Measurements from ENCODE around the gene COX6A2.

The COX6A2 gene

DNA sequence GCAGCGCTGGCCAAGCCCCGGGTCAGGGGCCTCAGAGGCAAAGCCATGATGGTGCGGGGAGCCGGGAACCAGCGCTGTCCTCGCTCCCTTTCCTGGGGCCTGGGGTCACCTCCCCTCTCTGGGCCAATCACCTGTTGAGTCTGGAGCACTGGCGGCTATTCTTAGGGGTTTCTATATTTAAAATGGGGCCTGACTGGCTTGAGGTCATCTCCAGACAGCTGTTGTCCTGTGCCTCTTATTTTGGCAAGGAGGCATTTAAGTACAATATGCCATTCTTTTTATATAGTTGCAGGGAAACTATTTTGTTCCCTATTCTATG lies at the start of gene COX6A2:
Gene COX6A2 (minus strand): TSS at position 82 of the 319 bp plus-strand sequence. CDS start 35 bp downstream, at position 47.
- DNase-seq, result no peak

DNA sequence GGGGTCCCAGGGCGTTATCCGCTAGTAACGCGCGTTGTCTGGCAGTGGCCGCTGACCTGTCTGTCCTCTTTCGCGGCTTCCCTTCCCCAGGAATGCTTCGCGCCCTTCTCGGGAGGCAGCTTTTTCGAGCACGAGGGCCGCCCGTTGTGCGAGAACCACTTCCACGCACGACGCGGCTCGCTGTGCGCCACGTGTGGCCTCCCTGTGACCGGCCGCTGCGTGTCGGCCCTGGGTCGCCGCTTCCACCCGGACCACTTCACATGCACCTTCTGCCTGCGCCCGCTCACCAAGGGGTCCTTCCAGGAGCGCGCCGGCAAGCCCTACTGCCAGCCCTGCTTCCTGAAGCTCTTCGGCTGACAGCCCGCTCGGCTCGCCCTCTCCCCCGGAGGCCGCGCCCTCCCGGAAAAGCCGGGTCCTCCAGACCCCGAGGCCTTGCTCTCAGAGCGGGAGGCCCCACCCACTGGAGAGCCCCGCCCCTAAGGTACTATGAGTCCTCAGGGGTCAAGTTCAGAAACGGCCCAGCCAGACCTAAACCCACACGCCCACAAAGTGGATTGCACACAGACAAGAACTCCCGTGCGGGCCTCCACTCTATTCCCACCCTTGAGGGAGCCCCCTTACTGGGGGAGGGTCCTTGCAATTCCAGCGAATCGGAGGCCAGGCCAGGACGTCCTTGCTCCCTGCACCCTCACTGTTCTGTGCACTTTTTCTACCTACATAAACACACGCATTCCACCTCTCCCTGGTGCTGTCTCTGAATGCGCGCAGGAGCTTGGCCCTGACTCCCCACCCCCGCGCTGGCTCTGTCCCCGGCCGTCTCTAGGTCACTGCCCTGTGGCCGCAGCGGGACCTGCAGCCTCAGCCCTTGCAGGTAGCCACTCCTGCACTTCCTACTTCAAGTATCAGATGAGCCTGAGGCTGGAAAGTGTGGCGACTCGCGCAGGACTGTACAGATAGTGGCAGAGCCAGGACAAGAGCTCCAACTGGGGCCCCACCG lies 49.4 kb upstream of the COX6A2 start:
- no peak for DNase-seq

DNA sequence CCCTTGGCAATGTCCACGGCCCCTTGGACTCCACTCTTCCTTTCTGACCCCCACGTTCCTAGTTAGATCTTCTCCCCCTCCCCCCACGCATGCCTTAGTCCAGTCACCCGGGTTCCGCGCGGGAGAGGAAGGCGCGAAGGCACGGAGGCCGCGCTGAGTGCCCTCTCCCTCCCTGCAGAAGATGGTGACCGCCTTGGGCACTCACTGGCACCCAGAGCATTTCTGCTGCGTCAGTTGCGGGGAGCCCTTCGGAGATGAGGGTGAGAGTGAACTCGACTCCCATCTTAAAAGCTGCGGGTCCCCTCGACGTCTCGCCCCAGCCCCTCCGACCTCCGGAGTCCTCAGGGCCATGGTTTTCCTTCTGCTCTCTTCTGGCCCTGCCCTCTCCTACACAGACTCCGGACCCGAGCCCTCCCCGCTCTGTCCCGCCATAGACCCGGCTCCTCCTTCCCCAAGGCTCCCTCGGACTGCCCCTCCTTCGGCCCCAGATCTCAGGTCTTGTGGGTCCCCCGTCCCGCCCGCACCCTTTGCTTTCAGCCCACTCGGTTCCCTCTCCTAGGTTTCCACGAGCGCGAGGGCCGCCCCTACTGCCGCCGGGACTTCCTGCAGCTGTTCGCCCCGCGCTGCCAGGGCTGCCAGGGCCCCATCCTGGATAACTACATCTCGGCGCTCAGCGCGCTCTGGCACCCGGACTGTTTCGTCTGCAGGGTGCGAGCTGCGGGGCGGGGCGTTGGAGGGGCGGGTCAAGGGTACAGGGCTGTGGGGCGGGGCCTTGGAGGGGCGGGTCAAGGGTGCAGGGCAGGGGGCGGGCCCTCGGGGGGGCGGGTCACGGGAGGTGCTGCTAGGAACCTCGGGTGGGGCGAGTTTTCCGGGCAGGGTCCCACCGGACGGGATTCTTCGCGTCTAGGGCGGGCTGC lies 48.4 kb upstream of the COX6A2 start:
- DNase-seq, result no peak

DNA sequence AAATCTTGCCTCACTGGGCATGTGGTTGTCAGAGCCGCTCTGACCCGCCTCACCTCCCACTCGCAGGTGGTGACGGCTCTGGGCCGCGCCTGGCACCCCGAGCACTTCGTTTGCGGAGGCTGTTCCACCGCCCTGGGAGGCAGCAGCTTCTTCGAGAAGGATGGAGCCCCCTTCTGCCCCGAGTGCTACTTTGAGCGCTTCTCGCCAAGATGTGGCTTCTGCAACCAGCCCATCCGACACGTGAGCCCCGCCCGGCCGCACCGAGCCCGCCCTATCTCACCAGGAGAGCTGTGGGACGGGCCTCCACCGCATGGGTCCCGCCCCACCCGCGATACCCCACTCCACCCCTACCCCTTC lies 47.8 kb upstream of the COX6A2 start:
- DNase-seq, result no peak

DNA sequence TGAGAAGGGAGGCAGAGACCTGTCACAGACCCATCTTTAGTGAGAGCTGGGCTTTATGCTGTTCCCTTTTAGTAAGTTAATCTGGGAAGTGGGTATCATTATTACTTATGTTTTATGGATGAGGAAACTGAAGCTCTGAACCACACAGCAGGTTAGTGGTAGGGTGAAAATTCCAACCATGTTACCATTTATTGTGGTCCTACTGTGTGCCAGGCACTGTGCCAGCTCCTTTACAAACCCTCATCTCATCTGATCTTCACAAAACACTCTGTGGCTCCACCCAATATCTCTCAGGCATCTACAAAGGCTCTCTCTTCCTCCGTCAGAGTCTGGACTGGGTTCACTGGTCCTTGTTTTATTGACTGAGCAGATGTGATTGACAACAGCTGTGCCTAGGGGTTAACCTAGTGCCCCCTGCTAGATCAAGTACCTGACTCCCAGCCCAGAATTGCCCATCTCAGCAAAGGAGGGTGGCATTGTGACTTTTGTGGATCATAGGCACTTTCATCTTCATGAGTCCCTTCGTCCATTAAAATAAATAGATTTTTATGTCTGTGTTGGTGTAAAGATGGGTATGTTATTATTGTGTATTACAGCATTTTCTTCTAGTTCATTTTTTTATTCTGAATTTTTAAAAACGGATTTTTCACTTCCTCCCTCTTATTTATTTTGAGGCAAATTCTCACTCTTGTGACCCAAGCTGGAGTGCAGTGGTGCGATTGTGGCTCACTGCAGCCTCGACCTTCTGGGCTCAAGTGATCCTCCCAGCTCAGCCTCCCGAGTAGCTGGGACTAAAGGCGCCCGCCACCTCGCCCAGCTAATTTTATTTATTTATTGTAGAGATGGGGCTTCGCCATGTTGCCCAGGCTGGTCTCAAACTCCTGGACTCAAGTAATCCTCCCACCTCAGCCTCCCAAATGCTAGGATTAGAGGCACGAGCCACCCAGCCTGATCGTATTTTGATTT lies 46.9 kb upstream of the COX6A2 start:
- no peak for DNase-seq

DNA sequence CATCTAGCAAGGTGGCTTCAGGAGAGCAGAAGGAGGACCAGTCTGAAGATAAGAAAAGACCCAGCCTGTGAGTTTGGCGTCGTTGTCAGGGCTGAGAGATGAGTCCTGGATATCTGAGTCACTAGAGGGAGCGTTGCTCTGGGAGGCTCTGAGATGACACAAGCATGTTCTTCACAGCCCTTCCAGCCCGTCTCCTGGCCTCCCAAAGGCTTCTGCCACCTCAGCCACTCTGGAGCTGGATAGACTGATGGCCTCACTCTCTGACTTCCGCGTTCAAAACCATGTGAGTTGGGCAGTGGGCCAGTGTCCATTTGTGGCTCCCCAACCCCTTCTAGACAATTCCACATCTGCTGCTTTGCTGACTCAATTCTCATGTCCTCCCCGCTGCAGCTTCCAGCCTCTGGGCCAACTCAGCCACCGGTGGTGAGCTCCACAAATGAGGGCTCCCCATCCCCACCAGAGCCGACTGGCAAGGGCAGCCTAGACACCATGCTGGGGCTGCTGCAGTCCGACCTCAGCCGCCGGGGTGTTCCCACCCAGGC lies 46.1 kb upstream of the COX6A2 start:
- no peak for DNase-seq

DNA sequence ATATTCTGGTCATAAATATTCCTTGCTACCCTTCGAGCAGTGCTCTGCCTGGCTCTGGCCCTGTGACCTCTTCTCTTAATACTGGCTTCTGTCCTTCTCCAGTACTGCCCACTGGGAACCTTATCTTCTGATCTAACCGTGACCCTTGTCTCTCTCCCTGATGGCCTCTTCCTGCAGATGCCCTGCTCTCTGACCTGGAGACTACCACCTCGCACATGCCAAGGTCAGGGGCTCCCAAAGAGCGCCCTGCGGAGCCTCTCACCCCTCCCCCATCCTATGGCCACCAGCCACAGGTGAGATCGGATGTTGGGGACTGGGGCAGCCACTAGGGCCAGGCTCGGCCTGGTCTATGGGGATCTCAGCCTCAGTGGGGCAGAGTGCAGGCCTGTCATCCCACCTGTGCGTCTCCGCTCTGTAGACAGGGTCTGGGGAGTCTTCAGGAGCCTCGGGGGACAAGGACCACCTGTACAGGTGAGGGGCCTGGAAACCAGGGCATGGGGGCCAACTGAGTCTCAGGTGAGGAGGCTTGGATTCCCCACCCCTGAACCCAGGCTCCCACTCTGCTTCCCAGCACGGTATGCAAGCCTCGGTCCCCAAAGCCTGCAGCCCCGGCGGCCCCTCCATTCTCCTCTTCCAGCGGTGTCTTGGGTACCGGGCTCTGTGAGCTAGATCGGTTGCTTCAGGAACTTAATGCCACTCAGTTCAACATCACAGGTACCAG lies 45.3 kb upstream of the COX6A2 start:
- DNase-seq, result no peak

DNA sequence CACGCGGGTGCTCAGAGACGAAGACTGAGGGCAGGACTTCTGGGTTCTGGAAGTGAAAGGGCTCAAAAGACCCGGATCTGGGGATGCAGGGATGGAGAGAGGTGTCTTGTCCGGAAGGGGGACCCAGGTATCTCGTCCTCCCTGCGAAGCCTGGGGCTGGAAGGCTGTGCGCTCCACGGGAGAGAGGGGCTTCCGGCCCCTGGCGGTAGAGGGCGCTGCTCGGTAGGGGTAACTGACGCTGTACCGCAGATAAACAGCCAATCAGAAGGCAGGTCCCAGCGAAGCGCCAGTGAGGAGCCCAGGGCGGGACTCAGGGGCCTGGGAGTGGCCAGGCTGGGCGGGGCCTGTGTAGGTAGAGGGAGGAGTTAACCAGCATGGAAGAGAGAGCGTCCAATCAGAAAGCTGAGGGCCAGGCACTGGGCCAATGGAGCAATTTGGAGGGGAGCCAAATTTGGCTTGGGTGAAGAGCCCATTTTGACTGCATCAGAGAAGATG lies 44.6 kb upstream of the COX6A2 start:
- peak; percentile 50 for DNase-seq

DNA sequence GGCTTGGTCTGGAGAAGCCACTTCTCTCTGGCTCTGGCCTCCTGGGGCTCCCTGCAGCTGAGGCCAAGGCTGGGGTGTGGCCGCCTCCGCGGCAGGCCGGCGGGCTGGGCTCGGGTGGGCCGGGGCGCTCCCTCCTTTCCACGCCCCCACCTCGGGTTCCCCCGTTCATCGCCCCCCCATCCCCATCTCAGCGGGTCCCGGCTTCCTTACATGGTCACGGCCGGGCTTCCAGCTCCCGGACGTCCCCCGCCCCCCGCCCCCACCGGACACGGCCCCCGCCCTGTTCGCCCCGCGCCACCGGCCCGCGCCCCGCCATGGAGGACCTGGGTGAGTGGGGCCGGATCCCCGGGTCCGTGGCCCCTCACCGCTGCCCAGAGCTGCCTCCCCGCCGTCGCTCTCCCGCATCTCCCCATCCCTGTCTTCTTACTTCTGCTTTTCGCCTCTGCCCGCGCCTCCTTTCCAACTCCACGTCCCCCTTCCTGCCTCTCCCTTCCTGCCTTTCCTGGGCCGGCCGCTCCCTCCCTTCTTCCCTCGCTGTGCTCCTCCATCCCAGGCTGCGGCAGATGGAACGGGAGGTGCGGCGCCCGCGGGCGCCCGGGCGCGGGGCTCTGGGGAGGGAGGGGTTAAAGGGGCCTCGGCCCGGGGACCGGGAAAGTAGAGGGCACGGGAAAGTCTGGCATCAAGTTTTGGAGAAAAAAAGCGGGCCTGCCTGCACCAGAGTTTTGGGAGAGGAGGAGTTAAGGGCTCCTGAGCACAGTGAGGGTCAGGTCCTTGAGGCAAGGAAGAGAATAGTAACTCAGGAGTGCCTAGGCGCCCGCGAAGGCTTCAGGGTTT lies 43.9 kb upstream of the COX6A2 start, which contains the start of gene TGFB1I1:
Gene TGFB1I1 (plus strand): TSS at position 278 of the 834 bp plus-strand sequence. CDS start 37 bp downstream, at position 315.
- DNase-seq, result no peak

DNA sequence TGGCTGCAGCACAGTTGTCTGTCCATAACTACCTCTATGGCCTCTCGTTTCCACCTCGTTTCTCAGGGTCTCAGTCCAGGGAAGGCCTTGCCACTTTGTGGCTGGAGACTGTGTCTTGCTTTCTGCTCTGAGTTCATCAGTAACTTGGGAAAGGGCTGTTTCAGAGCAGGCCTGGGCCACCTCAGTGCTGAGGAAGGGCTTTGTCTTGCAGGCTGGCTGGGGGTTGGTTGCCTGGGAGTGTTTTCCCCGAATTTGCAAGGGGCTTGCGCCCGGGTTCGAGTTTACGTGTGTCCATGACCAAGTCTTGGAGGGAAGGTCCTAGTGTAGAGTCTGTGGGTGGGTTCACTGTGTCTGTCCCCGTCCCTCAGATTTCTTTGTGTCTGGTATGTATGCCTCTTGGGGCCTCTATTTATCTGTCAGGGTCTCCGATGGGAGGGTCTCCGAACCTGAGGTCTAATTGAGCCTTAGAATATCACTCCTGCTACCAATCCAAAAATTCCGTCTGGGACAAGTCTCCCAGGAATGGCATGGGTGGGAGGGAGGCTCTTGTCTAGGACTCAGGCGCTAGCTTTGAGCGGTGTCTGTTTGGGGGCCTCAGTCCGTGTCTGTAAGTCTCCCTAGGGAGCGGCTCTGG lies 43.2 kb upstream of the COX6A2 start:
- no peak for DNase-seq

DNA sequence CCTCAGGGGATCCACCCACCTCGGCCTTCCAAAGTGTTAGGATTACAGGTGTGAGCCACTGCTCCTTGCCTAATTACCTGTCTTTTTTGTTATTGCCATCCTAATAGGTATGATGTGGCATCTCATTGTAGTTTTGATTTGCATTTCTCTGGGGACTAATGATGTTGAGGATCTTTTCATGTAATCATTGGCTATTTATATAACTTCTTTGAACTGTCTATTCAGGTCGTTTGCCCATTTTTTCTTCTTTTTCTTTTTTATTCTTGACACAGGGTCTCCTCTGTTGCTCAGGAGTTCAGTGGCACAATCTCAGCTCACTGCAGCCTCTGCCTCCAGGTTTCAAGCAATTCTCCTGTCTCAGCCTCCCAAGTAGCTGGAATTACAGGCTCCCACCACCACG lies 42.5 kb upstream of the COX6A2 start:
- DNase-seq, result no peak

DNA sequence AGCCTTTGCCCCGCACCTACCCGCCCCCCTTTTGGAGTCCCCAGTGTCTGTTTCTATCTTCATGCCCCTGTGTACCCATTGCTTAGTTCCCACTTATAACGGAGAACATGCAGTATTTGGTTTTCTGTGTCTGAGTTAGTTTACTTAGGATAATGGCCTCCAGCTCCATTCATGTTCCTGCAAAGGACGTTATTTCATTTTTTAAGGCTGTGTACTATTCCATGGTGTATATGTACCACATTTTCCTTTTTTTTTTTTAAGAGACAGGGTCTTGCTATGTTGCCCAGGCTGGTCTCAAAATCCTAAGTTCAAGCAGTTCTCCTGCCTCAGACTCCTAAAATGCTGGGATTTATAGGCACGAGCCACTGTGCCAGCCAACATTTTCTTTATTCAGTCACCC lies 39.7 kb upstream of the COX6A2 start:
- DNase-seq, result no peak

DNA sequence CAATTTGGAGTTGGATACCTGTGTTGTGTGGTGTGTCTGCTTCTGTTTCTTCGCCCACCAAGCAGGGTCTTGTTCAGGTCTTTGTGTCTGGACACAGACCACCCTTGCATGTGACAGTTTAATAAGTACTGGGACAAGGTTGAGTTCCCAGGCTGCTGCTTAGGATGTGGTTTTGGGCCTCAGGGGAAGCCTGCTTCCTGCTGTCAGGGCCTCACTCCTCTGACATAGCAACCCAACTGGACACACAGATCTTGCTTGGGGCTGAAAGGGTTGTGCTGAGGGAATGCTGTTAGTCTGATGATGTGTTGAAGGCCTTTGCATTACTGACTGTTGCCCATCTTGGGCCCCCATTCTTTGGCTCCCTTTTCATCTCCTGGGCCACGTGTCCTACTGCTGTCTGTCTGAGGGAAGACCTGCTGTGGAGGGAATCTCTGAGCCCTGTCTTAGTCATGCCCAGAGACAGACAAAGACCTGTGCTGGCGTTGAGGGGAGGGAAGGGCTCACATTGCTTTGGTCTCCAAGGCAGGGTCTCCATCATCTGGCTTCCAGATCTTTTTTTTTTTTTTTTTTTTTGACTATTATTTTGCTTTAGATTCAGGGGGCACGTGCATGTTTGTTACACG lies 39.1 kb upstream of the COX6A2 start:
- no peak for DNase-seq

DNA sequence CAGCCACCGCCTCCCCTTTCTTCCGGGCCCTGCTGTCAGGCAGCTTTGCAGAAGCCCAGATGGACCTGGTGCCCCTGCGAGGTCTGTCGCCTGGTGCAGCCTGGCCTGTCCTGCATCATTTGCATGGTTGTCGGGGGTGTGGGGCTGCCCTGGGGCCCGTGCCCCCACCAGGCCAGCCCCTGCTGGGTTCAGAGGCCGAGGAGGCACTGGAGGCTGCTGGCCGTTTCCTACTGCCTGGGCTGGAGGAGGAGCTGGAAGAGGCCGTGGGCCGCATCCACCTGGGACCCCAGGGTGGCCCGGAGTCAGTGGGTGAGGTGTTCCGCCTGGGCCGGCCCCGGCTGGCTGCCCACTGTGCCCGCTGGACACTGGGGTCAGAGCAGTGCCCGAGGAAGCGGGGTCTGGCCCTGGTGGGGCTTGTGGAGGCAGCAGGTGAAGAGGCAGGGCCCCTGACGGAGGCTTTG lies 38.3 kb upstream of the COX6A2 start:
- DNase-seq, result no peak

DNA sequence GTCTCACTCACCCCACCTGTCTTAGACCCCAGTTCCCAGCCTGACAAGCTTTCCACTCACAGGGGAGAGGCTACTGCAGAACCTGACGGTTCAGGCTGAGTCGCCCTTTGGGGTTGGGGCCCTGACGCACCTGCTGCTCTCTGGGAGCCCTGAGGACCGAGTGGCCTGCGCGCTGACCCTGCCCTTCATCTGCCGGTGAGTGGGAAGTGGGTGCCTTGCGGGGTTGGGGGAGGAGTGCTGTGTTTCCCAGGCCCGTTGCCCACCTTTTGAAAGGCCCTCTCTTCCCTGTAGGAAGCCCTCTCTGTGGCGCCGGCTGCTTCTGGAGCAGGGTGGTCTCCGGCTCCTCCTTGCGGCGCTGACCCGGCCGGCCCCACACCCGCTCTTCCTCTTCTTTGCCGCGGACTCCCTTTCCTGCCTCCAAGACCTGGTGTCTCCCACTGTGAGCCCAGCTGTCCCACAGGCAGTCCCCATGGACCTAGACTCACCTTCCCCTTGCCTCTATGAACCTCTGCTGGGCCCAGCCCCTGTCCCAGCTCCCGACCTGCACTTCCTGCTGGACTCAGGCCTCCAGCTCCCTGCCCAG lies 37.7 kb upstream of the COX6A2 start:
- no peak for DNase-seq

DNA sequence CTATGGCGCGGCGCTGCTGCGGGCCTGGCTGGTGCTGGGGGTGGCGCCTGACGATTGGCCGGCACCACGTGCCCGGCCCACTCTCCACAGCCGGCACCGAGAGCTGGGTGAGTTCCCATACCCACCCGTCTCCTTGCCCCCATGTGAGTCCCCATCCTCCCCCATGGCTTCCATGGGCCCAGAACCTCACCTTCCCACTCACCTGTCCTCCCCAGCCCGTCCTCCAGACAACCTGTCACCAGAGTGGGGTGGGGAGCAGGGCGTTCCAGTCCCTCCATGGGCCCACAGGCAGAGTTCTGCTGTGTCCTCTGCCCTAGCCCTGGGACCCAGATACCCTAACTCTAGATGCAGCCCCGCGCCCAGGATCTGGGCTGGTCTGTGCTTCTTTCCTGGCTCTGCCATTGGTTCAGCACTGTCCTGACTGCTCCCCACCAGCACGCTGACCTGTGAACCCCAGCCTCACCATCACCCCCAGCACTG lies 36.7 kb upstream of the COX6A2 start:
- no peak for DNase-seq

DNA sequence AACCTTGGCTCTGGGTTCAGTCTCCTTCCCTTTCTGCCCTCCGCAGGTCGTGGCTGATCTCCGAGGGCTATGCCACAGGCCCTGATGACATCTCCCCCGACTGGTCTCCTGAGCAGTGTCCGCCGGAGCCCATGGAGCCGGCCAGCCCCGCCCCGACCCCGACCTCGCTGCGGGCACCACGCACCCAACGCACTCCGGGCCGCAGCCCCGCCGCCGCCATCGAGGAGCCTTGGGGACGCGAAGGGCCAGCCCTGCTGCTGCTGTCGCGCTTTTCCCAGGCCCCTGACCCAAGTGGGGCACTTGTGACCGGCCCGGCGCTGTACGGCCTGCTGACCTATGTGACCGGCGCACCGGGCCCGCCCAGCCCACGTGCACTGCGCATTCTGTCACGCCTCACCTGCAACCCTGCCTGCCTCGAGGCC lies 36.2 kb upstream of the COX6A2 start:
- DNase-seq, result no peak

DNA sequence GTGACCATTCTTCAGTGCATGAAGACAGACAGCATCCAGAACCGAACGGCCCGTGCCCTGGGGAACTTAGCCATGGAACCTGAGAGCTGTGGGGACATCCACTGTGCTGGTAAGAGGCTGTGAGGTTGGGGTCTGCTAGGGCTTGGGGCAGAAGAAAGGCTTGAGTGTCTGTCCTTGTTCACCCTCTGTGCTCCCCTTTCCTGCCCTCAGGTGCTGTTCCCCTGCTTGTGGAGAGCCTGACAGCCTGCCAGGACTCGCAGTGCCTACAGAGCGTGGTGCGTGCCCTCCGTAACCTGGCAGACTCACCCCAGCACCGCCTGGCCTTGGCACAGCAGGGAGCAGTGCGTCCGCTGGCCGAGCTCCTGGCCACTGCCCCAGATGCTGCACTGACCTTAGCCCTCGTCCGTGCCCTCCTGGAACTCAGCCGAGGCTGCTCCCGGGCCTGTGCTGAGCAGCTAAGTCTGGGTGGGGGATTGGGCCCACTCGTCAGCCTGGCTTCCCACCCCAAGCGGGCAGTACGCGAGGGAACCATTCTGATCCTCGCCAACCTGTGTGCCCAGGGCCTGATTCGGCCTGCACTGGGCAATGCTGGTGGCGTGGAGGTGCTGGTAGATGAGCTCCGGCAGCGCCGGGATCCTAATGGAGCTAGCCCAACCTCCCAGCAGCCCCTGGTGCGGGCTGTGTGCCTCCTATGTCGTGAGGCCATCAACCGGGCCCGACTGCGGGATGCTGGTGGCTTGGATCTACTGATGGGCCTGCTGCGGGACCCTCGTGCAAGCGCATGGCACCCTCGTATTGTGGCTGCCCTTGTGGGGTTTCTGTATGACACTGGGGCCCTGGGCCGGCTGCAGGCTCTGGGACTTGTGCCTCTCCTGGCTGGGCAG lies 34.0 kb upstream of the COX6A2 start:
- DNase-seq, result no peak

Measured in NCI-H2081 treated with DMSO at 0.1 percent for 48 hours (cell line).